HG03095 (cell line): ENCODE measurements around the gene POLA2.
"Not testable (repeated sequence)": the region's sequence is repeated elsewhere in the genome, so short reads cannot be mapped to it uniquely, and the experiment has no call there.

Source experiments
- ATAC-seq: cut with Tn5 transposase; IDR thresholded peaks from one replicate; pipeline ENCODE4 v1.9.1; 2021; ENCODE audit warnings: moderate library complexity; ENCODE audit not compliant: unreplicated experiment

Gene POLA2

DNA sequence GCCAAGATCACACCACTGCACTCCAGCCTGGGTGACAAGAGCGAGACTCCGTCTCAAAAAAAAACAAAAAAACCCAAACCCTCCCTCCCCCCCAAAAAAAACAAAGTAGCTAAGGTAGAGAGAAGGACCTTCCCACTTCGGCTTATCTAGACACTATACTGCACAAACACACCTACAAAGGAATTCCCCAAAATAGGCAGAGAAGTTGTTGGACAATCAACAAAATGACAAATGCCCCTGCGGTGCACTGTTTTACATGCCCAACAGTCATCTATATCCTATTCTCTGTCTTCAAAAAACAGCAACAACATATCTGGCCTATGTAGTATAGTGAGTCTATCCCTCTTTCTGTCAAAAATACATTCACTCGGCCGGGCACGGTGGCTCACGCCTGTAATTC lies 65.3 kb downstream of the POLA2 start:
- ATAC-seq, result no peak

- ATAC-seq, result no peak
Observed at GRCh38 chr11:65329478-65329877, 67.7 kb downstream of the POLA2 start.

DNA sequence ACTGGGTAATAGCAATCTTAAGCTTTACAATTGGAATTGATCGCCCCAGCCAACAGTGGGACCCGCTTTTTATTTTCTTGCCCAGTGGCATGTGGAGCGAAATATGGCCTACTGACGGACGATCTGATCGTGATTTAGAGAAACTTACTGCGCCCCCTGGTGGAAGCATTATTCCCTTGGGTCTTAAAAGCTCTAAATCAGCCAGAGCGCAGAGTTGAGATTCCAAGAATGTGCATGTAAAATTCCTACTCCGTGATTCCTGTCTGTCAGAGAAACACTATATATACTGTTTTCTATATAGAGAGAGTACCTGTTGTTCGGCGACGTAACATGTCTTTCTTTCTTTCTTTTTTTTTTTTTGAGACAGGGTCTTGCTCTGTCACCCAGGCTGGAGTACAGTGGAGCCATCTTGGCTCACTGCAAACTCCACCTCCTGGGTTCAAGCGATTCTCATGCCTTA lies 68.2 kb downstream of the POLA2 start:
- no peak for ATAC-seq

DNA sequence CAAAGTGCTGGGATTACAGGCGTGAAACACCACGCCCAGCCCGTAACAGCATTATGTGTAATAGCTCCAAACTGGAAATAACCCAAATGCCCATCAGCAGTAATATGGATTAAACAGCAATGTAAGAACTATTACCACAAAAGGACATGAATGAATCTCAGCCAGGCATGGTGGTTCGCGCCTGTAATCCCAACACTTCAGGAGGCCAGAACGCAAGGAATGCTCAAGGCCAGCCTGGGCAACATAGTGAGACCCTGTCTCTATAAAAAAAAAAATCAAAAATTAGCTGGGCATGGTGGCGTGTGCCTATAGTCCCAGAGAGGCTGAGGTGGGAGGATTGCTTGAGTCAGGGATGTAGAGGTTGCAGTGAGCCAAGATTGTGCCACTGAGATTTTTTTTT lies 68.8 kb downstream of the POLA2 start:
- no peak for ATAC-seq

DNA sequence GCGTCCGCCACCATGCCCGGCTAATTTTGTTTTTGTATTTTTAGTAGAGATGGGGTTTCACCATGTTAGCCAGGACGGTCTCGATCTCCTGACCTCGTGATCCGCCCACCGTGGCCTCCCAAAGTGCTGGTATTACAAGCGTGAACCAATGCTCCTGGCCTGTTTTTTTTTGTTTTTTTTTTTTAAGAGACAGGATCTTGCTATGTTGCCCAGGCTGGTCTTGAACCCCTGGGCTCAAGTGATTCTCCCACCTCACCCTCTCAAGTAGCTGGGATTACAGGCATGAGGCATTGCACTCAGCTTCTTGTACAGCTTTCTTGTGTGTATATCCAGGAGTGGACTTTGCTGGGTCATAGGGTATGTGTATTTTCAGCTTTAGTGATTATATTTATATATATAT lies 70.8 kb downstream of the POLA2 start:
- not testable (repeated sequence) for ATAC-seq

DNA sequence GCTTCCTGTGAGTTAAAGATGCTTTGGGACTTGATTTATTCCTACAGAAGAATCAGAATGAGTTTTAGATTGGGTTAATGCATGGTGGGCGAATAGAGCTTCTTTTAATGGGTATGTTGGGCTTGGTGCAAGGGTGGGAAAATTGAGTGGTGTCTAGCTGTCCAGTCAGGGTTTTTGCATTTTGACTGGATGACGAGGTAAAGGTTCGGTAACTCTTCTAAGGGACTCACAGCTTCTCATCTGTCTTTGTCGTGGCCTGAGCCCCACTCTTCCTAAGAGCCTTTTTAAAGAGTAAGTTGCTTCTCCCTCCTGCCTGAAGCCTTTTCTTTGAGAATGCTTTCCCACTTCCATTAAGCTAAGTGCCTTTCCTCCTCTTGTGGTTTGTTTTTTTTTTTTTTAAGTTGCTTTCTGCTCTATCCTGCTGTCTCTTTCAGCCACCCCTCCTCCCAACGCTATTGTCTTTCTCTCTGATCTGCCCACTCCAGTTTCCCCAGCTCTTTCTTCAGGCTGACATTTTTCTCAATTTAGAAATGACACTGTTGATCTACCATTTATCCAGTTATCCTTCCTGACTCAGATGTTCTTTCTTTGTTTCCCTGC lies 73.0 kb downstream of the POLA2 start:
- no peak for ATAC-seq

DNA sequence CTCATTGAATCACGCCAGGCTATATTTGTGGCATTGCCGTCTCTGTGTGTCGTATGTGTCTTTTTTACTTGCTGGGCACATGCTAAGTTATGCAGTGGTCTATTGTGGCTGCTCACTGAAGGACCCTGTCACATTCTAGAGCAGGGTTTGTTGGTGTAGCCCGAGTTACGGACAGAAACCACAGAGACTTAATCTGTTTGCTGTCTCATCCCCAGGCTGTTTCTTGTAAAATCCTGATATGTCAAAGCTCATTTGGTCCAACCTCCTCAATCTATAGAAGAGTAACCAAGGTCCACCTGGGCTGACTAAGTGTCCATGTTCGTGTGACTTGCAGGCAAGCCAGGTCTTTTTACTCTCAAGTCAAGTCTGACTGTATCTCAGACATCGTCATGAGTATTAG lies 76.9 kb downstream of the POLA2 start:
- ATAC-seq, result no peak

- ATAC-seq, result no peak
Observed at GRCh38 chr11:65340226-65340625, 78.5 kb downstream of the POLA2 start.

GRCh38 chr11:65341856-65342255 lies 80.1 kb downstream of the POLA2 start:
- no peak for ATAC-seq
